Measurements from ENCODE around the gene S100A6.

Gene S100A6

GRCh38 chr1:153515504-153516394, 20.0 kb downstream of the S100A6 start:
- TF ChIP-seq, protein P1, sequence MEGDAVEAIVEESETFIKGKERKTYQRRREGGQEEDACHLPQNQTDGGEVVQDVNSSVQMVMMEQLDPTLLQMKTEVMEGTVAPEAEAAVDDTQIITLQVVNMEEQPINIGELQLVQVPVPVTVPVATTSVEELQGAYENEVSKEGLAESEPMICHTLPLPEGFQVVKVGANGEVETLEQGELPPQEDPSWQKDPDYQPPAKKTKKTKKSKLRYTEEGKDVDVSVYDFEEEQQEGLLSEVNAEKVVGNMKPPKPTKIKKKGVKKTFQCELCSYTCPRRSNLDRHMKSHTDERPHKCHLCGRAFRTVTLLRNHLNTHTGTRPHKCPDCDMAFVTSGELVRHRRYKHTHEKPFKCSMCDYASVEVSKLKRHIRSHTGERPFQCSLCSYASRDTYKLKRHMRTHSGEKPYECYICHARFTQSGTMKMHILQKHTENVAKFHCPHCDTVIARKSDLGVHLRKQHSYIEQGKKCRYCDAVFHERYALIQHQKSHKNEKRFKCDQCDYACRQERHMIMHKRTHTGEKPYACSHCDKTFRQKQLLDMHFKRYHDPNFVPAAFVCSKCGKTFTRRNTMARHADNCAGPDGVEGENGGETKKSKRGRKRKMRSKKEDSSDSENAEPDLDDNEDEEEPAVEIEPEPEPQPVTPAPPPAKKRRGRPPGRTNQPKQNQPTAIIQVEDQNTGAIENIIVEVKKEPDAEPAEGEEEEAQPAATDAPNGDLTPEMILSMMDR (conservative IDR thresholded peaks at IDR 0.05; ENCODE audit: low read depth, low read length), result no peak
- no peak overlapping the region for H3K4me3 ChIP-seq (ENCODE audit: low read depth, low read length)
- no peak for DNase-seq (ENCODE audit: low read depth)

GRCh38 chr1:153513666-153514065, 22.1 kb downstream of the S100A6 start:
- TF ChIP-seq, protein P1 (conservative IDR thresholded peaks at IDR 0.05; ENCODE audit: low read depth, low read length), result no peak
- DNase-seq (ENCODE audit: low read depth), result no peak

GRCh38 chr1:153513023-153513422, 22.8 kb downstream of the S100A6 start:
- no peak overlapping the region for H3K4me3 ChIP-seq (ENCODE audit: low read depth, low read length)
- TF ChIP-seq, protein P1 (conservative IDR thresholded peaks at IDR 0.05; ENCODE audit: low read depth, low read length), result no peak
- no peak for DNase-seq (ENCODE audit: low read depth)

More at GRCh38 chr1:153513666-153514065, 22.1 kb downstream of the S100A6 start:
- H3K4me3 ChIP-seq (ENCODE audit: low read depth, low read length), result no peak overlapping the region

DNA sequence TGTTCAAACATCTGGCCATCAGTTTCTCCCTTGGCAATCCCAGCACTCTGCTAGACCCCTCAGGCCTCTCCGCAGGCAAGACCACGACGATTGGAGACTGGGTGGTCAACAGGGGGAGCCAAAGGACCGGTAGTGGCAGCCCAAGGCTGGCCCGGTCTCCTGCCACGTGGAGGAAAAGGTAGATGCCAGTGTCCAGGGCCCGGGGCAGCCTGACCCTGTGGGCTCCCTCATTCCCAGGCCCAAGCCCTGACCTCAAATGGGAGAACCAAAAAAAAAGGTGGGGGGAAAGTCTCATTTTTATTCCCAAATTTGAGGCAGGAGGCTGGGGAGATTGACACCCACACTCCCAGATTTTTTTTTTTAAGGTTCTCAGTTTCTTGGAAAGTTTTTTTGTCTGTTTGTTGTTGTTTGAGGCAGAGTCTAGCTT, 24.8 kb downstream of the S100A6 start:
- no peak overlapping the region for H3K4me3 ChIP-seq (ENCODE audit: low read depth, low read length)
- DNase-seq (ENCODE audit: low read depth), result peak; percentile 83
- TF ChIP-seq, protein P1 (conservative IDR thresholded peaks at IDR 0.05; ENCODE audit: low read depth, low read length), result peak; percentile 98

- no peak overlapping the region for H3K4me3 ChIP-seq (ENCODE audit: low read depth, low read length)
- peak; percentile 30 for DNase-seq (ENCODE audit: low read depth)
- TF ChIP-seq, protein P1 (conservative IDR thresholded peaks at IDR 0.05; ENCODE audit: low read depth, low read length), result peak; percentile 76
Observed at GRCh38 chr1:153509729-153510354, 25.9 kb downstream of the S100A6 start.

- DNase-seq (ENCODE audit: low read depth), result no peak
Observed at GRCh38 chr1:153509036-153509435, 26.8 kb downstream of the S100A6 start.

More at GRCh38 chr1:153509036-153509435, 26.8 kb downstream of the S100A6 start:
- no peak overlapping the region for H3K4me3 ChIP-seq (ENCODE audit: low read depth, low read length)
- TF ChIP-seq, protein P1 (conservative IDR thresholded peaks at IDR 0.05; ENCODE audit: low read depth, low read length), result no peak
